PFSK-1 (cell line): ENCODE measurements around the gene SPAG8.

Experiments
- FOXP2 ChIP-seq: optimal IDR thresholded peaks from 2 replicates; pipeline ENCODE3; 2011; ENCODE audit warnings: borderline replicate concordance, control low read depth, inconsistent platforms; ENCODE audit not compliant: insufficient read depth; ENCODE audit errors: extremely low read length, extremely low read depth
- POLR2AphosphoS5 ChIP-seq: IDR thresholded peaks from 2 replicates; pipeline ENCODE4 v1.6.1; 2012; ENCODE audit warnings: low read depth, mild to moderate bottlenecking, control low read depth, low read length, moderate library complexity
- REST ChIP-seq, 2 experiments: IDR thresholded peaks; 2 replicates each; pipeline versions ENCODE4 v1.6.1 to v1.8.0; 2011 to 2012; ENCODE audit warnings: low read depth in 2 of 2, low read length in 2 of 2, control low read depth in 1 of 2, inconsistent platforms in 1 of 2, mild to moderate bottlenecking in 1 of 2, moderate library complexity in 1 of 2; ENCODE audit not compliant: insufficient read depth in 1 of 2
- SIN3A ChIP-seq: IDR thresholded peaks from 2 replicates; pipeline ENCODE4 v1.6.1; 2012; ENCODE audit warnings: mild to moderate bottlenecking, low read length, moderate library complexity, borderline replicate concordance; ENCODE audit not compliant: insufficient read depth
- TAF1 ChIP-seq: IDR thresholded peaks from 2 replicates; pipeline ENCODE4 v1.6.1; 2012; ENCODE audit warnings: low read length, control low read depth, borderline replicate concordance; ENCODE audit not compliant: insufficient read depth

- no peak for TF ChIP-seq REST (IDR thresholded peaks at IDR 0.05; ENCODE audit: insufficient read depth in 1 of 2, low read depth in 2 of 2, low read length in 2 of 2)
- no peak for TF ChIP-seq SIN3A
- TF ChIP-seq POLR2AphosphoS5: no peak
- TF ChIP-seq TAF1: no peak
- no peak for TF ChIP-seq FOXP2
Measured at GRCh38 chr9:35795695-35796094, 16.4 kb downstream of the SPAG8 start.
